GM23248 (cell line): ENCODE measurements around the gene MNT. TPM values are rescaled to one million over a fixed set of nuclear protein-coding genes. Genes with fewer than 3 reads are reported as not detected.

Experiments
- DNase-seq: peaks from one replicate; pipeline ENCODE4 v3.0.0-alpha.2; 2015
- H2AFZ ChIP-seq: fragments of 200-600 bp; sonication (generic); 2 replicates; pipeline ENCODE4 v1.6.1; 2016; ENCODE audit warnings: antibody characterized with exemption
- H3F3A ChIP-seq: fragments of 200-600 bp; sonication (generic); 2 replicates; pipeline ENCODE4 v1.6.1; 2016; ENCODE audit warnings: mild to moderate bottlenecking, antibody characterized with exemption, mixed run types; ENCODE audit not compliant: insufficient read depth
- H3K27ac ChIP-seq: fragments of 200-600 bp; sonication (generic); 2 replicates; pipeline ENCODE4 v1.5.1; 2016; ENCODE audit warnings: mild to moderate bottlenecking
- H3K27me3 ChIP-seq: fragments of 200-600 bp; sonication (generic); replicated peaks from 2 replicates; pipeline ENCODE4 v1.6.1; 2016; ENCODE audit warnings: mild to moderate bottlenecking; ENCODE audit not compliant: insufficient read depth
- H3K36me3 ChIP-seq: fragments of 200-600 bp; sonication (generic); 2 replicates; pipeline ENCODE4 v1.6.1; 2016; ENCODE audit warnings: low read depth, mild to moderate bottlenecking
- H3K4me1 ChIP-seq: fragments of 200-600 bp; sonication (generic); 2 replicates; pipeline ENCODE4 v1.6.1; 2016; ENCODE audit warnings: mild to moderate bottlenecking; ENCODE audit not compliant: insufficient read depth
- H3K4me2 ChIP-seq: fragments of 200-600 bp; sonication (generic); one replicate; pipeline ENCODE4 v1.6.1; 2016; ENCODE audit warnings: mild to moderate bottlenecking; ENCODE audit not compliant: unreplicated experiment
- H3K4me3 ChIP-seq: fragments of 200-600 bp; sonication (generic); 2 replicates; pipeline ENCODE4 v1.5.1; 2016; ENCODE audit warnings: mild to moderate bottlenecking
- H3K79me2 ChIP-seq: fragments of 200-600 bp; sonication (generic); 2 replicates; pipeline ENCODE4 v1.6.1; 2016; ENCODE audit warnings: mild to moderate bottlenecking; ENCODE audit not compliant: insufficient read depth
- H3K9ac ChIP-seq: fragments of 200-600 bp; sonication (generic); 2 replicates; pipeline ENCODE4 v1.6.1; 2016; ENCODE audit warnings: mild to moderate bottlenecking
- H3K9me2 ChIP-seq: fragments of 200-600 bp; sonication (generic); 2 replicates; pipeline ENCODE4 v1.6.1; 2016; ENCODE audit warnings: mixed run types, mild to moderate bottlenecking, moderate library complexity; ENCODE audit not compliant: insufficient read depth
- H3K9me3 ChIP-seq: fragments of 200-600 bp; sonication (generic); one replicate; pipeline ENCODE4 v1.6.1; 2017; ENCODE audit warnings: low read depth
- H4K20me1 ChIP-seq: fragments of 200-600 bp; sonication (generic); 2 replicates; pipeline ENCODE4 v1.6.0; 2016; ENCODE audit not compliant: insufficient read depth
- EZH2 ChIP-seq: fragments of 200-600 bp; sonication (generic); IDR thresholded peaks from 2 replicates; pipeline ENCODE4 v1.6.1; 2018; ENCODE audit warnings: antibody characterized with exemption, mild to moderate bottlenecking; ENCODE audit not compliant: insufficient read depth, poor library complexity, severe bottlenecking
- EZH2phosphoT487 ChIP-seq: fragments of 200-600 bp; sonication (generic); IDR thresholded peaks from 2 replicates; pipeline ENCODE4 v1.6.1; 2018; ENCODE audit warnings: antibody characterized with exemption, moderate library complexity, mild to moderate bottlenecking, low read depth; ENCODE audit not compliant: insufficient read depth
- WGBS, 2 experiments: methylation state at CpG; one replicate each; pipeline ENCODE4 v1.1.6; 2015 to 2017; ENCODE audit warnings: low lambda C conversion rate in 2 of 2, low coverage in 1 of 2; ENCODE audit errors: missing lambda C conversion rate in 2 of 2; 5-methylcytosine and 5-hydroxymethylcytosine counted together
- in situ Hi-C: fragments of 300-500 bp; cut with MboI; formaldehyde crosslinking; loops from 2 replicates; pipeline ENCODE4 v1.15.0; 2020
- polyA plus RNA-seq: library from polyadenylated mRNA; unstranded; fragments of >200 nt; fragmentation: Nextera tagmentation; extraction: Ambion mirVana; gene quantifications from 2 replicates; pipeline ENCODE4 v1.2.1, GENCODE V29; 2016
- total RNA-seq: library from RNA; depleted of rRNA; stranded (reverse); fragments of >200 nt; shearing (Covaris generic); gene quantifications from 2 replicates; pipeline ENCODE4 v1.2.3, GENCODE V29; 2014

MNT gene
- total and polyA plus RNA-seq, 2 experiments from 2014 or later, result 6.2 TPM

GRCh38 chr17:2421315-2422147 lies 20.7 kb upstream of the MNT start:
- Histone ChIP-seq H4K20me1 (no peaks in the 10 kb centered on the region), H3K4me2 (no peak overlapping the region), H3K4me1 (no peaks in the 10 kb centered on the region), H3K27me3 (no peaks in the 10 kb centered on the region), H3K27ac (no peak overlapping the region), H3K4me3 (no peak overlapping the region), H2AFZ (no peak overlapping the region), H3K9me3 (no peaks in the 10 kb centered on the region), H3K9ac (no peak overlapping the region), H3F3A (0 out of 2 replicates have a peak, but pooled peaks cover 3% of the 10 kb centered on the region), H3K36me3 (no peaks in the 10 kb centered on the region; the same call in 1 of the 2 replicates), H3K79me2 (no peaks in the 10 kb centered on the region), H3K9me2 (no peaks in the 10 kb centered on the region)
- TF ChIP-seq EZH2 (no peak), EZH2phosphoT487 (no peak)
- in situ Hi-C loops, result no loop called here
- WGBS, 2 experiments, result 88 to 89% methylated on average over 27 of the region's 27 CpGs
- DNase-seq, result no peak

- no peak overlapping the region for H2AFZ ChIP-seq
- H3K4me1 ChIP-seq, result 0 out of 2 replicates have a peak, but pooled peaks cover 6% of the 10 kb centered on the region
- H4K20me1 ChIP-seq, result no peaks in the 10 kb centered on the region
- no peak overlapping the region for H3K4me2 ChIP-seq
- H3F3A ChIP-seq, result 0 out of 2 replicates have a peak, but pooled peaks cover 6% of the 10 kb centered on the region
- no peak for TF ChIP-seq EZH2
- no peak for TF ChIP-seq EZH2phosphoT487
- no peak overlapping the region for H3K4me3 ChIP-seq
- H3K9me2 ChIP-seq, result no peaks in the 10 kb centered on the region
- H3K36me3 ChIP-seq, result no peaks in the 10 kb centered on the region; the same call in 1 of the 2 replicates
- no peak overlapping the region for H3K27ac ChIP-seq
- 78 to 81% methylated on average over 12 of the region's 12 CpGs for WGBS, 2 experiments
- H3K9ac ChIP-seq, result no peak overlapping the region
- no peaks in the 10 kb centered on the region for H3K9me3 ChIP-seq
- H3K79me2 ChIP-seq, result no peaks in the 10 kb centered on the region
- no peak for DNase-seq
- in situ Hi-C loops, result no loop called here
- H3K27me3 ChIP-seq, result no peaks in the 10 kb centered on the region
Measured at GRCh38 chr17:2420176-2420575, 19.3 kb upstream of the MNT start.

GRCh38 chr17:2419486-2419885 lies 18.6 kb upstream of the MNT start:
- Histone ChIP-seq H3K36me3 (no peaks in the 10 kb centered on the region; the same call in 1 of the 2 replicates), H4K20me1 (no peaks in the 10 kb centered on the region), H3K27ac (no peak overlapping the region), H3K4me2 (no peak overlapping the region), H3K9me3 (no peaks in the 10 kb centered on the region), H3K4me3 (no peak overlapping the region), H3K4me1 (0 out of 2 replicates have a peak, but pooled peaks cover 6% of the 10 kb centered on the region), H3K79me2 (no peaks in the 10 kb centered on the region), H3F3A (0 out of 2 replicates have a peak, but pooled peaks cover 6% of the 10 kb centered on the region), H3K9me2 (no peaks in the 10 kb centered on the region), H2AFZ (no peak overlapping the region), H3K9ac (no peak overlapping the region), H3K27me3 (no peaks in the 10 kb centered on the region)
- in situ Hi-C loops, result no loop called here
- TF ChIP-seq EZH2 (no peak), EZH2phosphoT487 (no peak)
- no peak for DNase-seq
- 67 to 81% methylated on average over 6 of the region's 6 CpGs for WGBS, 2 experiments

GRCh38 chr17:2418572-2418971 lies 17.7 kb upstream of the MNT start:
- 0 out of 2 replicates have a peak, but pooled peaks cover 6% of the 10 kb centered on the region for H3K4me1 ChIP-seq
- H2AFZ ChIP-seq, result no peak overlapping the region
- H3K4me3 ChIP-seq, result no peak overlapping the region
- no peaks in the 10 kb centered on the region; the same call in 1 of the 2 replicates for H3K36me3 ChIP-seq
- no peak overlapping the region for H3K4me2 ChIP-seq
- H3K27me3 ChIP-seq, result no peaks in the 10 kb centered on the region
- DNase-seq, result no peak
- no peaks in the 10 kb centered on the region for H4K20me1 ChIP-seq
- TF ChIP-seq EZH2phosphoT487 (no peak), EZH2 (no peak)
- H3K9me2 ChIP-seq, result no peaks in the 10 kb centered on the region
- no peak overlapping the region for H3K9ac ChIP-seq
- no peaks in the 10 kb centered on the region for H3K79me2 ChIP-seq
- H3K9me3 ChIP-seq, result no peaks in the 10 kb centered on the region
- H3K27ac ChIP-seq, result no peak overlapping the region
- in situ Hi-C loops, result no loop called here
- WGBS, 2 experiments, result 84 to 88% methylated on average over 7 of the region's 7 CpGs
- 0 out of 2 replicates have a peak, but pooled peaks cover 6% of the 10 kb centered on the region for H3F3A ChIP-seq
